Neutrophil (primary cell): ENCODE measurements around the gene C12orf60.

ENCODE experiments used
- H3K27ac ChIP-seq: fragments of 200-600 bp; sonication (generic); 2 replicates; pipeline ENCODE4 v1.5.1; 2016; ENCODE audit warnings: mild to moderate bottlenecking, moderate library complexity
- H3K27me3 ChIP-seq: fragments of 200-600 bp; sonication (generic); 2 replicates; pipeline ENCODE4 v1.6.0; 2016; ENCODE audit warnings: mild to moderate bottlenecking
- H3K36me3 ChIP-seq: fragments of 200-600 bp; sonication (generic); 2 replicates; pipeline ENCODE4 v1.5.1; 2017
- H3K4me1 ChIP-seq, 2 experiments: fragments of 200-600 bp in 1 of 2; sonication (generic) in 1 of 2; 1 replicate in 1 of 2; 2 replicates in 1 of 2; pipeline versions ENCODE4 v1.5.1 to v1.6.1; 2013 to 2016; ENCODE audit warnings: low read depth in 1 of 2, low read length in 1 of 2, mild to moderate bottlenecking in 1 of 2, moderate library complexity in 1 of 2; ENCODE audit not compliant: control insufficient read depth in 1 of 2, insufficient read depth in 1 of 2
- H3K4me3 ChIP-seq, 2 experiments: fragments of 200-600 bp in 1 of 2; sonication (generic) in 1 of 2; 1 replicate in 1 of 2; 2 replicates in 1 of 2; pipeline ENCODE4 v1.5.1; 2013 to 2016; ENCODE audit warnings: low read depth in 1 of 2, low read length in 1 of 2, mild to moderate bottlenecking in 1 of 2, moderate library complexity in 1 of 2
- H3K9me3 ChIP-seq: fragments of 200-600 bp; sonication (generic); 2 replicates; pipeline ENCODE4 v1.5.1; 2016
- CTCF ChIP-seq: fragments of 200-600 bp; sonication (generic); IDR thresholded peaks from 2 replicates; pipeline ENCODE4 v1.5.1; 2016; ENCODE audit warnings: antibody characterized with exemption

The C12orf60 gene

GRCh38 chr12:14873440-14874185 lies 70.1 kb downstream of the C12orf60 start:
- H3K27me3 ChIP-seq: no peaks in the 10 kb centered on the region
- TF ChIP-seq CTCF: no peak
- H3K27ac ChIP-seq: no peak overlapping the region
- H3K4me3 ChIP-seq: no peak overlapping the region
- H3K4me1 ChIP-seq: no peaks in the 10 kb centered on the region
- H3K9me3 ChIP-seq: no peaks in the 10 kb centered on the region
- H3K36me3 ChIP-seq: no peaks in the 10 kb centered on the region
